Trophoblast cell (in vitro differentiated cells and primary cell): ENCODE measurements around the gene SCEL.

Experiments used
- DNase-seq, 2 donors: peaks; one replicate each; pipeline ENCODE4 v3.0.0-alpha.2; 2016
- H2AFZ ChIP-seq: 2 replicates; pipeline ENCODE4 v1.6.1; 2013; ENCODE audit warnings: low read length, moderate library complexity, mild to moderate bottlenecking; ENCODE audit not compliant: insufficient read depth, poor library complexity
- H2AK5ac ChIP-seq: 2 replicates; pipeline ENCODE4 v1.6.1; 2013; ENCODE audit warnings: mild to moderate bottlenecking, low read length
- H2BK120ac ChIP-seq: 2 replicates; pipeline ENCODE4 v1.6.1; 2013; ENCODE audit warnings: low read length, mild to moderate bottlenecking, moderate library complexity; ENCODE audit not compliant: insufficient read depth, poor library complexity
- H2BK12ac ChIP-seq: 2 replicates; pipeline ENCODE4 v1.6.1; 2013; ENCODE audit warnings: mild to moderate bottlenecking, low read length, moderate library complexity
- H2BK5ac ChIP-seq: 2 replicates; pipeline ENCODE4 v1.6.1; 2013; ENCODE audit warnings: low read length, low read depth, moderate library complexity, mild to moderate bottlenecking; ENCODE audit not compliant: poor library complexity
- H3K14ac ChIP-seq: 2 replicates; pipeline ENCODE4 v1.6.1; 2013; ENCODE audit warnings: mild to moderate bottlenecking, low read length
- H3K18ac ChIP-seq: 2 replicates; pipeline ENCODE4 v1.6.1; 2013; ENCODE audit warnings: mild to moderate bottlenecking, low read length
- H3K23ac ChIP-seq: 2 replicates; pipeline ENCODE4 v1.6.1; 2013; ENCODE audit warnings: low read length
- H3K27ac ChIP-seq: 2 replicates; pipeline ENCODE4 v1.5.1; 2013; ENCODE audit warnings: low read depth, mild to moderate bottlenecking, inconsistent platforms, low read length, moderate library complexity
- H3K27me3 ChIP-seq: 2 replicates; pipeline ENCODE4 v1.6.1; 2013; ENCODE audit warnings: inconsistent platforms, mild to moderate bottlenecking, low read length, moderate library complexity; ENCODE audit not compliant: insufficient read depth
- H3K36me3 ChIP-seq, 2 experiments: 1 replicate in 1 of 2; 2 replicates in 1 of 2; pipeline ENCODE4 v1.6.1; 2013; ENCODE audit warnings: low read length in 2 of 2, mild to moderate bottlenecking in 2 of 2, moderate library complexity in 1 of 2; ENCODE audit not compliant: insufficient read depth in 2 of 2, control insufficient read depth in 1 of 2
- H3K4ac ChIP-seq: 2 replicates; pipeline ENCODE4 v1.6.1; 2013; ENCODE audit warnings: low read depth, mild to moderate bottlenecking, low read length, moderate library complexity
- H3K4me1 ChIP-seq, 2 experiments: 1 replicate in 1 of 2; 2 replicates in 1 of 2; pipeline ENCODE4 v1.6.1; 2013; ENCODE audit warnings: low read length in 2 of 2, mild to moderate bottlenecking in 2 of 2, moderate library complexity in 1 of 2; ENCODE audit not compliant: insufficient read depth in 2 of 2, control insufficient read depth in 1 of 2
- H3K4me2 ChIP-seq: 2 replicates; pipeline ENCODE4 v1.6.1; 2013; ENCODE audit warnings: inconsistent platforms, mild to moderate bottlenecking, low read length, moderate library complexity
- H3K4me3 ChIP-seq: 2 replicates; pipeline ENCODE4 v1.5.1; 2013; ENCODE audit warnings: mild to moderate bottlenecking, low read depth, low read length, inconsistent platforms
- H3K79me1 ChIP-seq: one replicate; pipeline ENCODE4 v1.6.1; 2013; ENCODE audit warnings: low read length
- H3K79me2 ChIP-seq: 2 replicates; pipeline ENCODE4 v1.6.1; 2013; ENCODE audit warnings: low read length, mild to moderate bottlenecking; ENCODE audit not compliant: control insufficient read depth, insufficient read depth, poor library complexity
- H3K9ac ChIP-seq: 2 replicates; pipeline ENCODE4 v1.6.1; 2013; ENCODE audit warnings: mild to moderate bottlenecking, low read length
- H3K9me3 ChIP-seq: 2 replicates; pipeline ENCODE4 v1.6.1; 2013; ENCODE audit warnings: low read depth, mild to moderate bottlenecking, control low read depth, inconsistent platforms, low read length; ENCODE audit not compliant: insufficient read depth
- H4K12ac ChIP-seq: 2 replicates; pipeline ENCODE4 v1.6.1; 2013; ENCODE audit warnings: low read depth, mild to moderate bottlenecking, low read length, moderate library complexity
- H4K8ac ChIP-seq: 2 replicates; pipeline ENCODE4 v1.6.1; 2013; ENCODE audit warnings: low read depth, mild to moderate bottlenecking, low read length, moderate library complexity
- H4K91ac ChIP-seq: one replicate; pipeline ENCODE4 v1.6.1; 2013; ENCODE audit warnings: low read depth, mild to moderate bottlenecking, low read length, moderate library complexity
- WGBS: extraction: QIAGEN DNeasy Blood & Tissue Kit; methylation state at CpG from one replicate; pipeline ENCODE4 v1.1.7; 2013; ENCODE audit warnings: missing lambda C conversion rate; ENCODE audit not compliant: insufficient read length, insufficient coverage; ENCODE audit errors: extremely low coverage; 5-methylcytosine and 5-hydroxymethylcytosine counted together

SCEL gene

GRCh38 chr13:77687799-77688198 is 152.3 kb downstream of the SCEL start:
- no peak overlapping the region for H2AFZ ChIP-seq
- H3K79me1 ChIP-seq = no peaks in the 10 kb centered on the region
- H2BK120ac ChIP-seq = no peak overlapping the region
- no peak overlapping the region for H2AK5ac ChIP-seq
- H3K14ac ChIP-seq = no peak overlapping the region
- H3K18ac ChIP-seq = no peak overlapping the region
- H3K27me3 ChIP-seq = no peaks in the 10 kb centered on the region
- H3K4me1 ChIP-seq = no peaks in the 10 kb centered on the region
- H4K12ac ChIP-seq = no peak overlapping the region
- H3K27ac ChIP-seq = no peak overlapping the region
- H2BK12ac ChIP-seq = no peak overlapping the region
- H2BK5ac ChIP-seq = no peak overlapping the region
- H3K9ac ChIP-seq = no peak overlapping the region
- no peak overlapping the region for H4K91ac ChIP-seq
- H3K9me3 ChIP-seq = no peaks in the 10 kb centered on the region
- no CpG with 5 or more reads among the region's 2 CpGs for WGBS
- no peak overlapping the region for H3K23ac ChIP-seq
- no peak for DNase-seq
- H3K79me2 ChIP-seq = no peaks in the 10 kb centered on the region
- no peaks in the 10 kb centered on the region for H3K36me3 ChIP-seq
- no peak overlapping the region for H3K4ac ChIP-seq
- H3K4me3 ChIP-seq = no peak overlapping the region
- no peak overlapping the region for H3K4me2 ChIP-seq
- H4K8ac ChIP-seq = no peak overlapping the region

DNA sequence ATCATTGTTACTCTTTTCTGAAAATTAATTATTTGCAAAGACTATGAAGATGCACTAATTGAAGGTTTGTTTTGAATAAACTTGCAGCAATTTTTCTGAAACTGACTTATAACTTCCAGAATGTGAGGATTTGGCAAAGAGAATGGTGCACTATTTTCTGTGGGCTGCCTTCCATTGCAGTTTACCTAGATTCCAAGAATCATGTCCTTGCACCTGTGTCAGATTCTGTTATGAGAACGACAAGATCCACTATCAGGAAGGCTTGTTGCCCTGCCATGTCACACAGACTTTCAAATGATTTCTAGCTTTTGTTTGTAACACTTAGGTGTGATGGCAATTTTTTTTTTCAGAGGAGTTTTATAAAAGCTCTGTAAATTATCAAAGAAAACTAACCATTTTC is 156.4 kb downstream of the SCEL start:
- Histone ChIP-seq H3K18ac (no peak overlapping the region), H3K9me3 (no peaks in the 10 kb centered on the region), H3K14ac (no peak overlapping the region), H3K27me3 (no peaks in the 10 kb centered on the region), H3K36me3 (no peaks in the 10 kb centered on the region), H2BK12ac (no peak overlapping the region), H3K4me1 (no peaks in the 10 kb centered on the region), H3K4me2 (no peak overlapping the region), H2BK120ac (no peak overlapping the region), H3K27ac (no peak overlapping the region), H3K79me1 (no peaks in the 10 kb centered on the region), H3K79me2 (no peaks in the 10 kb centered on the region), H4K12ac (no peak overlapping the region), H3K9ac (no peak overlapping the region), H3K4me3 (no peak overlapping the region), H2BK5ac (no peak overlapping the region), H3K23ac (no peak overlapping the region), H2AFZ (no peak overlapping the region), H2AK5ac (no peak overlapping the region), H3K4ac (no peak overlapping the region), H4K91ac (no peak overlapping the region), H4K8ac (no peak overlapping the region)
- no peak for DNase-seq
- no CpG with 5 or more reads among the region's 1 CpG for WGBS

- H2BK120ac ChIP-seq = no peak overlapping the region
Observed at GRCh38 chr13:77692746-77693448, 157.4 kb downstream of the SCEL start.

GRCh38 chr13:77693449-77693940 is 158.0 kb downstream of the SCEL start:
- H4K12ac ChIP-seq = no peak overlapping the region
- no peak overlapping the region for H2BK12ac ChIP-seq
- H3K18ac ChIP-seq = no peak overlapping the region
- H4K91ac ChIP-seq = no peak overlapping the region
- H3K4me3 ChIP-seq = no peak overlapping the region
- H2BK5ac ChIP-seq = no peak overlapping the region
- DNase-seq = no peak
- H2AFZ ChIP-seq = no peak overlapping the region
- H3K9me3 ChIP-seq = no peaks in the 10 kb centered on the region
- H3K14ac ChIP-seq = no peak overlapping the region
- no peaks in the 10 kb centered on the region for H3K79me1 ChIP-seq
- WGBS = no CpG with 5 or more reads among the region's 2 CpGs
- H3K9ac ChIP-seq = no peak overlapping the region
- H3K4ac ChIP-seq = no peak overlapping the region
- H3K27me3 ChIP-seq = no peaks in the 10 kb centered on the region
- no peak overlapping the region for H2BK120ac ChIP-seq
- no peak overlapping the region for H3K23ac ChIP-seq
- H3K4me1 ChIP-seq = peaks cover 0 to under 1% of the 10 kb centered on the region in 2 experiments
- H3K79me2 ChIP-seq = no peaks in the 10 kb centered on the region
- H3K27ac ChIP-seq = no peak overlapping the region
- H4K8ac ChIP-seq = no peak overlapping the region
- no peak overlapping the region for H3K4me2 ChIP-seq
- no peak overlapping the region for H2AK5ac ChIP-seq
- no peaks in the 10 kb centered on the region for H3K36me3 ChIP-seq

More at GRCh38 chr13:77692746-77693448, 157.4 kb downstream of the SCEL start:
- no peak overlapping the region for H4K8ac ChIP-seq
- WGBS = no CpG with 5 or more reads among the region's 2 CpGs
- H3K14ac ChIP-seq = no peak overlapping the region
- no peak overlapping the region for H2AK5ac ChIP-seq
- H3K4ac ChIP-seq = no peak overlapping the region
- no peaks in the 10 kb centered on the region for H3K79me2 ChIP-seq
- no peak overlapping the region for H3K27ac ChIP-seq
- no peak overlapping the region for H2AFZ ChIP-seq
- H3K27me3 ChIP-seq = no peaks in the 10 kb centered on the region
- no peak overlapping the region for H3K9ac ChIP-seq
- H4K91ac ChIP-seq = no peak overlapping the region
- H4K12ac ChIP-seq = no peak overlapping the region
- H3K9me3 ChIP-seq = no peaks in the 10 kb centered on the region
- H2BK12ac ChIP-seq = no peak overlapping the region
- H3K79me1 ChIP-seq = no peaks in the 10 kb centered on the region
- no peaks in the 10 kb centered on the region for H3K36me3 ChIP-seq
- no peak overlapping the region for H2BK5ac ChIP-seq
- no peak overlapping the region for H3K4me2 ChIP-seq
- H3K18ac ChIP-seq = no peak overlapping the region
- no peak overlapping the region for H3K4me3 ChIP-seq
- no peak overlapping the region for H3K23ac ChIP-seq
- no peak for DNase-seq
- no peaks in the 10 kb centered on the region for H3K4me1 ChIP-seq
